Cardiac fibroblast (primary cell): ENCODE results near the gene CNTN1.

Source experiments
- DNase-seq, 2 donors: peaks; one replicate each; pipeline versions ENCODE4 v3.0.0 to v3.0.0-alpha.2; 2010; ENCODE audit warnings: low read depth in 2 of 2
- H3K4me3 ChIP-seq, 2 donors: replicated peaks in 1 of 2; 1 replicate in 1 of 2; 2 replicates in 1 of 2; pipeline ENCODE4 v1.5.1; 2011; ENCODE audit warnings: low read depth in 2 of 2, low read length in 2 of 2, mild to moderate bottlenecking in 2 of 2, moderate library complexity in 1 of 2
- CTCF ChIP-seq: IDR thresholded peaks from one replicate; pipeline ENCODE4 v1.5.1; 2011; ENCODE audit warnings: low read depth, mild to moderate bottlenecking, low read length, inconsistent platforms

The CNTN1 gene

GRCh38 chr12:41014643-41015020 is 322.4 kb downstream of the CNTN1 start:
- no peak for TF ChIP-seq CTCF
- H3K4me3 ChIP-seq: no peak overlapping the region
- peak in 1 of 2 donors; percentile 48 for DNase-seq

- no peak for DNase-seq
- TF ChIP-seq CTCF: no peak
- H3K4me3 ChIP-seq: no peak overlapping the region
Measured at GRCh38 chr12:41018010-41018409, 325.8 kb downstream of the CNTN1 start.

GRCh38 chr12:41019461-41019860 is 327.2 kb downstream of the CNTN1 start:
- no peak overlapping the region for H3K4me3 ChIP-seq
- TF ChIP-seq CTCF: no peak
- no peak for DNase-seq

- no peak for DNase-seq
- H3K4me3 ChIP-seq: no peak overlapping the region
- no peak for TF ChIP-seq CTCF
Measured at GRCh38 chr12:41023836-41024235, 331.6 kb downstream of the CNTN1 start.

GRCh38 chr12:41026151-41026550 is 333.9 kb downstream of the CNTN1 start:
- DNase-seq: no peak
- TF ChIP-seq CTCF: no peak
- no peak overlapping the region for H3K4me3 ChIP-seq

- no peak for DNase-seq
- TF ChIP-seq CTCF: no peak
- H3K4me3 ChIP-seq: no peak overlapping the region
Measured at GRCh38 chr12:41032386-41032785, 340.1 kb downstream of the CNTN1 start.

GRCh38 chr12:41034686-41035085 is 342.4 kb downstream of the CNTN1 start:
- H3K4me3 ChIP-seq: no peak overlapping the region
- DNase-seq: no peak
- TF ChIP-seq CTCF: no peak
